NAMALWA (cell line): ENCODE results near the gene ADAMTS7.
"Not testable (repeated sequence)": the region's sequence is repeated elsewhere in the genome, so short reads cannot be mapped to it uniquely, and the experiment has no call there.

Source experiments
- DNase-seq: peaks from one replicate; pipeline ENCODE4 v3.0.0-alpha.2; 2015; ENCODE audit warnings: low spot score

The ADAMTS7 gene

GRCh38 chr15:78752492-78753358 is 58.5 kb downstream of the ADAMTS7 start:
- no peak for DNase-seq

GRCh38 chr15:78751602-78751979 is 59.7 kb downstream of the ADAMTS7 start:
- DNase-seq, result no peak

GRCh38 chr15:78750974-78751601 is 60.2 kb downstream of the ADAMTS7 start:
- peak; percentile 94 for DNase-seq

GRCh38 chr15:78750566-78750965 is 60.7 kb downstream of the ADAMTS7 start:
- no peak for DNase-seq

- no peak for DNase-seq
Observed at GRCh38 chr15:78749831-78750230, 61.4 kb downstream of the ADAMTS7 start.

- not testable (repeated sequence) for DNase-seq
Observed at GRCh38 chr15:78747877-78748276, 63.4 kb downstream of the ADAMTS7 start.

GRCh38 chr15:78741674-78742073 is 69.6 kb downstream of the ADAMTS7 start:
- DNase-seq, result not testable (repeated sequence)

- no peak for DNase-seq
Observed at GRCh38 chr15:78740904-78741274, 70.4 kb downstream of the ADAMTS7 start.

GRCh38 chr15:78739996-78740903 is 71.0 kb downstream of the ADAMTS7 start:
- DNase-seq, result peak; percentile 83

- no peak for DNase-seq
Observed at GRCh38 chr15:78739206-78739605, 72.1 kb downstream of the ADAMTS7 start.

GRCh38 chr15:78737931-78738558 is 73.2 kb downstream of the ADAMTS7 start:
- peak; percentile 73 for DNase-seq

GRCh38 chr15:78737187-78737820 is 74.0 kb downstream of the ADAMTS7 start:
- DNase-seq, result no peak

GRCh38 chr15:78736286-78736685 is 75.0 kb downstream of the ADAMTS7 start:
- DNase-seq, result not testable (repeated sequence)

GRCh38 chr15:78734451-78735064 is 76.7 kb downstream of the ADAMTS7 start:
- DNase-seq, result no peak

- DNase-seq, result no peak
Observed at GRCh38 chr15:78732634-78733033, 78.6 kb downstream of the ADAMTS7 start.

GRCh38 chr15:78730955-78731354 is 80.3 kb downstream of the ADAMTS7 start:
- no peak for DNase-seq

GRCh38 chr15:78728427-78728826 is 82.8 kb downstream of the ADAMTS7 start:
- DNase-seq, result not testable (repeated sequence)

- DNase-seq, result no peak
Observed at GRCh38 chr15:78727561-78727960, 83.7 kb downstream of the ADAMTS7 start.

- peak; percentile 95 for DNase-seq
Observed at GRCh38 chr15:78726870-78727551, 84.3 kb downstream of the ADAMTS7 start.

GRCh38 chr15:78719819-78720450 is 91.3 kb downstream of the ADAMTS7 start:
- DNase-seq, result peak; percentile 30
